Measurements from ENCODE around the gene NOTCH1. TPM values are rescaled to one million over a fixed set of nuclear protein-coding genes. Genes with fewer than 3 reads are reported as not detected.

The NOTCH1 gene
- total RNA-seq, result 23.5 and 39.6 TPM in 2 replicates

DNA sequence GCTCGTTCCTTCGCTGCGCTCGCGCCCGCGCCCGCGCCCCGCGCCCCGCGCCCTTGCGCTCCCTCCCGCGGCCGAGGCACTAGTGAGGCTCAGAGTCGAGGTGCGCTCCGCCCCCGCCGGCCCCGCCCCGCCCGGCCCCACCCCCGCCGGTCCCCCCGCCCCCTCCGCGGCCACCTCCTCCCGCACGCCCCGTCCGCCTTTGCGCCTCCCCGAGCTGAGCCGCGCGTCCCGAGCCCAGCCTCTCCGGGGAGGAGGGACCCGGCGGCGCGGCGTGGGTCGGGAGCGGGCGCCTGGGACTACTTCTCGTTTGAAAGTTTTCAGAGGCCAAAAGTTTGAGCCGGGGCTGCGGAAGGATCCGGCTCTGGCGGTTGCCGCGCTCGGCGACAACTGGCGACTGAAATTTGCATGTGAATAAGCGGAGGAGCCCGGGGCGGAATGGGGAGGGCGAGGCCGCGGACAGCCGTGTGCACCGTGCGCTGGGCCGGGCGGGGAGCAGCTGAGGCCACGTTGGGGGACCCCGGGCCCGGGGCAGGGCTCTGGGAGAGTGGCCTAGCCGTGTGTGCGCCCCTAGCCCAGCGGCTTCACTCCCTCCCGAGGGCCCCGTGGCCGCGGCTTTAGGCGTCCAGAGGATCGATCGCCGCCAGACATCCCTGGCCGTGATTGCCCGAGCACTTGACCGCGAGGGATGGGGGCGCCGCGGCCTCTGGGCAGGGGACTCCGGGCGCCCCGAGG lies at the start of gene NOTCH1:
TSS of gene NOTCH1 (minus strand) at position 84 of the 732 bp plus-strand sequence. CDS start 262 bp downstream, outside the sequence.

DNA sequence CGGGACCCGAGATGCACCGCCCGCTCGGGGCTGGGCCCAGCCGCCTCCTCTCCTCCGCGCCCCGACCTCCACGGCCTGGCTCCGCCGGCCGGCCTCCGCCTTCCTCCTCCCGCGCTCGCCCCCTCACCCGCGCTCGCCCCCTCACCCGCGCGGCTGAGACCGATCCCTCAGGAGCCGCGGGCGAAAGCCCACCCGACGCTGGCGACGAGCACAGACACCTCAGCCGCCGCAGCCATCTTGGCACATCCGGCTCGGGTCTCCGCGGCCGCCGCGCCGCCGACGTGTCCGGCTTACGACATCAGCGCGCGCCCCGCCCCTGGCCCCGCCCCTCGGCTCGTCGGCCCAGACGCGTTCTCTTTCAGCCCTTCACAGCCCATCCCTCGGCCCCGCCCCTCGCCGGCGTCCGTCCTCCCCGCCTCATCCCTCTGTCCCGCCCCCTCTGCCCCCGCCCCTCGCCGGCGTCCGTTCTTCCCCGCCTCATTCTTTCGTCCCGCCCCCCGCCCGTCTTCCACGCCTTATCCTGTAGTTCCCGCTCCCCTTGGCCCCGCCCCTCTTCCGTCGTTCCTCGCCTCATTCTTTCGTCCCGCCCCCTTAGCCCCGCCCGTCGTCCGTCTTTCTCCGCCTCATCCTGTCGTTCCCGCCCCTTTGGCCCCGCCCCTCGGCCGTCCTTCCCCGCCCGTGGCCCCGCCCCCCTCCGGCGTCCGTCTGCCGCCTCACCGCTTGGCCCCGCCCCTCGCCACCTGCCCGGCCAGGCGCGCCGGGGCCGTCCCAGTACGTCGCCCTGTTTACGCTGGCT lies 62.9 kb downstream of the NOTCH1 start, which contains the start of gene SEC16A:
TSS of gene SEC16A (minus strand) at position 248 of the 796 bp plus-strand sequence. CDS start 5,425 bp downstream, outside the sequence.

Other genes with a start within 250 kb of the NOTCH1 start
- gene CCDC187, start 242.0 kb downstream of the NOTCH1 start, total RNA-seq, result under 0.01 TPM in 2 replicates
- gene GPSM1, start 218.5 kb downstream of the NOTCH1 start, total RNA-seq, result 41.7 and 50.7 TPM in 2 replicates
- 9.9 and 16.5 TPM in 2 replicates for gene DNLZ, start 182.3 kb downstream of the NOTCH1 start, total RNA-seq
- gene CARD9, start 172.4 kb downstream of the NOTCH1 start, total RNA-seq, result 2.6 and 4.1 TPM in 2 replicates
- 4.9 and 6.5 TPM in 2 replicates for gene SNAPC4, start 145.9 kb downstream of the NOTCH1 start, total RNA-seq
- 22.9 and 24.6 TPM in 2 replicates for gene ENTR1, start 135.4 kb downstream of the NOTCH1 start, total RNA-seq
- 31.4 and 37.7 TPM in 2 replicates for gene PMPCA, start 135.4 kb downstream of the NOTCH1 start, total RNA-seq
- gene INPP5E, start 106.2 kb downstream of the NOTCH1 start, total RNA-seq, result 5.2 and 5.3 TPM in 2 replicates
- 18.2 and 24.9 TPM in 2 replicates for gene SEC16A, start 63.0 kb downstream of the NOTCH1 start, total RNA-seq
- 15.5 and 15.7 TPM in 2 replicates for gene EGFL7, start 116.9 kb upstream of the NOTCH1 start, total RNA-seq
- gene AGPAT2, start 141.4 kb upstream of the NOTCH1 start, total RNA-seq, result 27.5 and 37.8 TPM in 2 replicates
- 1.4 and 2.6 TPM in 2 replicates for gene DIPK1B, start 166.5 kb upstream of the NOTCH1 start, total RNA-seq
- gene LCN10, start 196.9 kb upstream of the NOTCH1 start, total RNA-seq, result not detected in 2 replicates
- gene LCN6, start 202.5 kb upstream of the NOTCH1 start, total RNA-seq, result not detected in 2 replicates
- gene LCN8, start 212.2 kb upstream of the NOTCH1 start, total RNA-seq, result not detected in 2 replicates
- gene LCN15, start 218.5 kb upstream of the NOTCH1 start, total RNA-seq, result not detected in 2 replicates
- 66.0 and 77.2 TPM in 2 replicates for gene TMEM141, start 245.3 kb upstream of the NOTCH1 start, total RNA-seq